ENCODE data around the gene NCBP2.

DNA sequence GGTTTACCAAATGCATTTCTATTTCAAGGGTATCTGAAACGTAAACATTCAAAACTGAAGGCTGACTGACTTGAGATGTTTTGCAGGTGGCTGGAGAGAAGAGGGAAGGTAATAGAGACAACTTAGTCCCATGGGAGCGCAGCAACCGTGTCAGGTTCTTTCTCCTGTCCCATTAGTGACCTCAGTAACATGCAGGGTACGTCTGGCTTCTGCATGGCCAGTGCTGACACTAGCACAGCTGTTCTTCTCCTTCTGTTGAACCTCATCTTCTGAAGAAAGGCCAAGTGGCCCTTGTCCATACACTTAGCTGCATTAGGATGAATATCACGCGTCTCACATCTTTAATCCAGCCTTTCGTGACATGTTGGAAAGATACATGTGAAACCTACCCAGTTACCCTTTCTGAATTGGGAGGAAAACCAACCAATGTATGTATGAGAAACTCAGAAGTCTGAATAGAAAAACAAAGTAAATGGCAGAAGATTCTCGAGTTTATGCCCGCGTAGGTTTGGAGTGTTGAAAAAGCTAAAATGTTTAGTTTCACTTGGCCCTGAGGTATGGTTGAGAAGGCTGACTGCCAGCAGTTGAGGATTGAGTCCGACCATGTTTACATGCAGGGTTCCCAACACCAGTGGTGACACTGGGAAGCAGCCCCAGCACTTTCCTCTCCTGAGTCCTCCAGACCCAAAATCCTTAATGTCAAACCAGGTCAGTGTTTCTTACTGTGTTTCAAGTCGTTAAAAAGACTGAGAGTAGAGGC, 10.3 kb downstream of the NCBP2 start:
- TF ChIP-seq EZH2 (IDR thresholded peaks at IDR 0.05; ENCODE audit: borderline replicate concordance, low read depth, low read length, severe bottlenecking), result no peak
- TF ChIP-seq, protein P1, sequence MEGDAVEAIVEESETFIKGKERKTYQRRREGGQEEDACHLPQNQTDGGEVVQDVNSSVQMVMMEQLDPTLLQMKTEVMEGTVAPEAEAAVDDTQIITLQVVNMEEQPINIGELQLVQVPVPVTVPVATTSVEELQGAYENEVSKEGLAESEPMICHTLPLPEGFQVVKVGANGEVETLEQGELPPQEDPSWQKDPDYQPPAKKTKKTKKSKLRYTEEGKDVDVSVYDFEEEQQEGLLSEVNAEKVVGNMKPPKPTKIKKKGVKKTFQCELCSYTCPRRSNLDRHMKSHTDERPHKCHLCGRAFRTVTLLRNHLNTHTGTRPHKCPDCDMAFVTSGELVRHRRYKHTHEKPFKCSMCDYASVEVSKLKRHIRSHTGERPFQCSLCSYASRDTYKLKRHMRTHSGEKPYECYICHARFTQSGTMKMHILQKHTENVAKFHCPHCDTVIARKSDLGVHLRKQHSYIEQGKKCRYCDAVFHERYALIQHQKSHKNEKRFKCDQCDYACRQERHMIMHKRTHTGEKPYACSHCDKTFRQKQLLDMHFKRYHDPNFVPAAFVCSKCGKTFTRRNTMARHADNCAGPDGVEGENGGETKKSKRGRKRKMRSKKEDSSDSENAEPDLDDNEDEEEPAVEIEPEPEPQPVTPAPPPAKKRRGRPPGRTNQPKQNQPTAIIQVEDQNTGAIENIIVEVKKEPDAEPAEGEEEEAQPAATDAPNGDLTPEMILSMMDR (IDR thresholded peaks at IDR 0.05; ENCODE audit: borderline replicate concordance, extremely low read depth, low read length, poor library complexity, severe bottlenecking), result no peak
